Uterus (tissue), 4 donors: ENCODE measurements around the gene FANCE. TPM values are rescaled to one million over a fixed set of nuclear protein-coding genes. Genes with fewer than 3 reads are reported as not detected.

ENCODE experiments used
- DNase-seq, 2 donors: peaks; one replicate each; pipeline ENCODE4 v3.0.0-alpha.2; 2019 to 2020
- H3K27ac ChIP-seq, 2 donors: fragments of 200-600 bp; sonication (generic); 1 replicate in 1 of 2; 2 replicates in 1 of 2; pipeline ENCODE4 v1.5.1; 2016 to 2018
- H3K27me3 ChIP-seq, 2 donors: fragments of 200-600 bp; sonication (generic); one replicate each; pipeline ENCODE4 v1.5.1; 2018 to 2019; ENCODE audit warnings: control low read depth in 1 of 2
- H3K36me3 ChIP-seq, 2 donors: fragments of 200-600 bp; sonication (generic); one replicate each; pipeline ENCODE4 v1.5.1; 2019; ENCODE audit warnings: control low read depth in 1 of 2
- H3K4me1 ChIP-seq, 2 donors: fragments of 200-600 bp; sonication (generic); one replicate each; pipeline ENCODE4 v1.5.1; 2018 to 2019; ENCODE audit warnings: control low read depth in 1 of 2
- H3K4me3 ChIP-seq, 2 donors: fragments of 200-600 bp; sonication (generic); 1 replicate in 1 of 2; 2 replicates in 1 of 2; pipeline ENCODE4 v1.5.1; 2018 to 2019; ENCODE audit warnings: mild to moderate bottlenecking in 1 of 2
- H3K9me3 ChIP-seq, 2 donors: fragments of 200-600 bp; sonication (generic); one replicate each; pipeline ENCODE4 v1.5.1; 2019; ENCODE audit warnings: control low read depth in 1 of 2
- POLR2A ChIP-seq, 2 donors: fragments of 450-650 bp; IDR thresholded peaks; one replicate each; pipeline ENCODE4 v1.6.1; 2016; ENCODE audit warnings: antibody characterized with exemption in 2 of 2, mild to moderate bottlenecking in 1 of 2, moderate library complexity in 1 of 2
- intact Hi-C: fragments of 100-400 bp; cut with DNase I; formaldehyde crosslinking; loops from one replicate; pipeline ENCODE4 v1.15.1; 2023; ENCODE audit warnings: low total_unique reads
- total RNA-seq, 4 donors: library from RNA; depleted of rRNA in 3 of 4; stranded (reverse); fragments of >200 nt in 3 of 4; gene quantifications; one replicate each; pipeline versions ENCODE4 v1.1.0 to v1.2.4, GENCODE V29; 2014 to 2023
- TF ChIP-seq, protein P1 (sequence below), 4 experiments: fragments of 200-600 bp in 2 of 4; fragments of 450-650 bp in 2 of 4; sonication (generic) in 2 of 4; IDR thresholded peaks; one replicate each; pipeline ENCODE4 v1.5.1; 2016 to 2019; ENCODE audit warnings: antibody characterized with exemption in 4 of 4, mild to moderate bottlenecking in 2 of 4, moderate library complexity in 1 of 4
- donor health status: DM: yes; HTN: yes; CAD: no.

The FANCE gene
- total RNA-seq, 4 donors from 2014 or later, result 9.6 to 19.1 (median 11.4) TPM

DNA sequence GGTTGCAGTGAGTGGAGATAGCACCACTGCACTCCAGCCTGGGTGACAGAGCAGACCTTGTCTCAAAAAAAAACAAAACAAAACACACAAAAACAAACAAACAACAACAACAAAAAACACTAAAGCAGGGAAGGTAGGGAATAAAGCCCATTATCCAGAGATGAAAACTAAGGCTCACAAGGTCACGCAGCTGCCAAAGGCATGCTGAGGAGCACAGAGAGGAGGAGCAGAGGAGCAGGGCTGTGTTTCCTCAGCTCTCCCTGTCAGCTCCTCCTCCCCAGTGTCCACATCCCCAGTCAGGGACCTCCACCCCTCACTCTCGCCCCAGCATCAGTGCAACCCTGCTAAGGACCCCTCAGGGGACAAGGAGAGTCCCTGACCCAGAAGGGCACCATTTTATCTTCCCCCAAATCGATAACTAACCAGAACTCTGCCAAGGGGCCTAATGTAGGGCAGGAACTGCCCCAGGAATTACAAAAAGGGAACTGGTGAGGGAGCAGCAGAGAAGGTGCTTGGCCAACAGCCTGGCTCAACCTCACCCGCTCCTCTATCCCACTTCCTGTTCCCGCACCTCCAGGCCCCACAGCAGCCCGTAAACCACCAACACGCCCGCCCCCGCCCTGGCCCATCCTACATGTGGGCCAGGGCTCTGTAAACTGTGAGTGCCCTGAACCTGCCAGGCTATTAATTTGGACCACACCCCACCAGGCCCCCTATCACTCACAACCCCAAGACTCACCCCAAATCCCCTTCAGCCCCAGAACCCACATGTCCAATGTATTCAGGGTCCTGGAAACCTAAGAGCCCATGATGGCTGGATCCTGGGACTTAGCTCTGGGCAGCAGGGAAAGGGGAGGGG lies 35.7 kb downstream of the FANCE start:
- H3K4me1 ChIP-seq, result peaks cover 11 to 53% of the 10 kb centered on the region in 2 donors
- H3K36me3 ChIP-seq, result no peaks in the 10 kb centered on the region
- H3K9me3 ChIP-seq, result no peaks in the 10 kb centered on the region
- H3K27ac ChIP-seq, result peak overlapping the region; percentile 98 to 100
- no peak overlapping the region for H3K4me3 ChIP-seq
- H3K27me3 ChIP-seq, result no peaks in the 10 kb centered on the region
- TF ChIP-seq POLR2A (IDR thresholded peaks at IDR 0.05), result peak in 1 of 2 donors; percentile 23
- TF ChIP-seq, protein P1, sequence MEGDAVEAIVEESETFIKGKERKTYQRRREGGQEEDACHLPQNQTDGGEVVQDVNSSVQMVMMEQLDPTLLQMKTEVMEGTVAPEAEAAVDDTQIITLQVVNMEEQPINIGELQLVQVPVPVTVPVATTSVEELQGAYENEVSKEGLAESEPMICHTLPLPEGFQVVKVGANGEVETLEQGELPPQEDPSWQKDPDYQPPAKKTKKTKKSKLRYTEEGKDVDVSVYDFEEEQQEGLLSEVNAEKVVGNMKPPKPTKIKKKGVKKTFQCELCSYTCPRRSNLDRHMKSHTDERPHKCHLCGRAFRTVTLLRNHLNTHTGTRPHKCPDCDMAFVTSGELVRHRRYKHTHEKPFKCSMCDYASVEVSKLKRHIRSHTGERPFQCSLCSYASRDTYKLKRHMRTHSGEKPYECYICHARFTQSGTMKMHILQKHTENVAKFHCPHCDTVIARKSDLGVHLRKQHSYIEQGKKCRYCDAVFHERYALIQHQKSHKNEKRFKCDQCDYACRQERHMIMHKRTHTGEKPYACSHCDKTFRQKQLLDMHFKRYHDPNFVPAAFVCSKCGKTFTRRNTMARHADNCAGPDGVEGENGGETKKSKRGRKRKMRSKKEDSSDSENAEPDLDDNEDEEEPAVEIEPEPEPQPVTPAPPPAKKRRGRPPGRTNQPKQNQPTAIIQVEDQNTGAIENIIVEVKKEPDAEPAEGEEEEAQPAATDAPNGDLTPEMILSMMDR (IDR thresholded peaks at IDR 0.05), result no peak
- peak; percentile 63 to 83 for DNase-seq
- intact Hi-C loops, result no loop called here

DNA sequence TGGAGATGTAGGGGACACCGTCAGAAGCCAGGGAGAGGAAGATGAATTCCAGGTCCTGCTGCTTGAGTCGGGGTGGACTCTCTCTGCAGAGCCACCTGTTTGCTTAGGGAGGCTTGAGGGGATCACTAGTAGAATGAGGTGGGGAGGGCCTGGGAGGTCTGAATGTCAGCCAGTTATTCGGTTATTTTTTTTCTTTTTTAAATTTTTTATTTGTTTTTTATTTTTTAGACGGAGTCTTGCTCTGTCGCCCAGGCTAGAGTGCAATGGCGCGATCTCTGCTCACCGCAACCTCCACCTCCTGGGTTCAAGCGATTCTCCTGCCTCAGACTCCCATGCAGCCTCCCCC lies 36.4 kb downstream of the FANCE start:
- H3K27ac ChIP-seq, result peak overlapping the region; percentile 98 to 100
- no peak overlapping the region for H3K4me3 ChIP-seq
- intact Hi-C loops, result no loop called here
- H3K9me3 ChIP-seq, result no peaks in the 10 kb centered on the region
- H3K27me3 ChIP-seq, result no peaks in the 10 kb centered on the region
- TF ChIP-seq, protein P1 (IDR thresholded peaks at IDR 0.05), result no peak
- DNase-seq, result no peak
- H3K4me1 ChIP-seq, result peaks cover 11 to 54% of the 10 kb centered on the region in 2 donors
- H3K36me3 ChIP-seq, result no peaks in the 10 kb centered on the region

DNA sequence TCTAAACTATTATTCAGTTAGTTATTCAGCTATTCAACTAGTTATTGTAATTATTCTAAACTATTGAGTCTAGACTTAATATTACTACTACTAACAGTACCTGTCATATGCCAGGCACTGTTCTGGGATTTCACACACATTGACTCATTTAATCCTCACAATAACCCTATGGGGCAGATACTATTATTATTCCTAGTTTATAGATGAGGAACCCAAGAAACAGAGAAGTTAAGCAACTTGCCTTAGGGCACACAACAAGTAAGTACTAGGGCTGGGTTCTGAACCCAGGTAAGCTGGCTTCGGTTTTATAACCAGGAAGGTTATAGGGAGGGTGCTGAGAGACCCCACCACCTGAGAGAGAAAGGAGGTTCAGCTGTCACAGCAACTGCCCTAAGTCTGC lies 36.9 kb downstream of the FANCE start:
- Histone ChIP-seq H3K27ac (peak overlapping the region; percentile 98 to 100), H3K27me3 (no peaks in the 10 kb centered on the region), H3K9me3 (no peaks in the 10 kb centered on the region), H3K4me3 (no peak overlapping the region), H3K36me3 (no peaks in the 10 kb centered on the region), H3K4me1 (peaks cover 11 to 55% of the 10 kb centered on the region in 2 donors)
- no peak for DNase-seq
- intact Hi-C loops, result no loop called here
- TF ChIP-seq, protein P1 (IDR thresholded peaks at IDR 0.05), result no peak
- no peak for TF ChIP-seq POLR2A (IDR thresholded peaks at IDR 0.05)

DNA sequence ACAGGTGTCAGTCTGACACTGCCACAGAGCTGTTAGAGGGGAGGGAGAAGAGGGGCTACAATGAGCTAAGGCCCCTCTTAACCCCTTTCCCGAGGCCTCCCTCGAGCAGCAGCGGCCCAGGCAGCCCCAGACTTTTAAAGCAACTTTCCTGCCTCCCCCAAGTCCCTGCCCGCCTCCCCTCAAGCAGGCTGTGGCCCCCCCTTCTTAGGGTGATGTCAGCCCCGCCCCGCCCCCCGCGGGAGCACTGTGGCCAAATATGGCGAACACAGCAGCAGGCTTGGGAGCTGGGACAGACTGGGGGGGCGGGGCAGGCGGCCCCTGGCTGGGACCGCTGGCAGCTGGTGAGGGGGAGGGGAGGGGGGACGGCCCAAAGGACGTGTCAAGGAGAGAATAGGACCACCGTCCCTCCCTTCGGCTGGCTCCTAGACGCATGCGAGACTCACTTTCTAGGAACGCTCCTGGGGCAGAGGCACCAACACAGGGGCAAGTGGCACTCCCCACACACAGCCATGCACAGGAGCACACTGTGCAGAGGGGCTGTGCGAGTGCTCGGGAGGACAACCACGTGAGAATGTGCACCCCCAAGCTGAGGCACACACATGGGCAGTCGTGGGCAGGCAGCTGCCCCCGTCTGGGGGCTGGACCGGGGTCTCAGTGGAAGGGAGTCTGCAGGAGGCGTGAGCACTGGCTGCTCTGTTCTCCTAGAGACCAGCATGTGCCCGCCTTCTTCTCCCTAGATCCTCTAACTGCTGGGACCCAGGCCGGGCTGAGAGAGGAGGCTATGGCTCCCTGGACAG lies 38.1 kb downstream of the FANCE start:
- Histone ChIP-seq H3K9me3 (no peaks in the 10 kb centered on the region), H3K4me1 (peaks cover 11 to 56% of the 10 kb centered on the region in 2 donors), H3K36me3 (no peaks in the 10 kb centered on the region), H3K27ac (peak overlapping the region; percentile 98 to 100), H3K27me3 (no peaks in the 10 kb centered on the region), H3K4me3 (peak overlapping the region; percentile 34 to 36)
- DNase-seq, result peak; percentile 96
- TF ChIP-seq, protein P1 (IDR thresholded peaks at IDR 0.05), result no peak
- TF ChIP-seq POLR2A (IDR thresholded peaks at IDR 0.05), result peak; percentile 47 to 51
- intact Hi-C loops, result no loop called here
